GM21390 (cell line): ENCODE results near the gene AACS.
"Not testable (repeated sequence)": the region's sequence is repeated elsewhere in the genome, so short reads cannot be mapped to it uniquely, and the experiment has no call there.

Experiments
- ATAC-seq: cut with Tn5 transposase; IDR thresholded peaks from one replicate; pipeline ENCODE4 v1.9.1; 2021; ENCODE audit not compliant: unreplicated experiment

Gene AACS

DNA sequence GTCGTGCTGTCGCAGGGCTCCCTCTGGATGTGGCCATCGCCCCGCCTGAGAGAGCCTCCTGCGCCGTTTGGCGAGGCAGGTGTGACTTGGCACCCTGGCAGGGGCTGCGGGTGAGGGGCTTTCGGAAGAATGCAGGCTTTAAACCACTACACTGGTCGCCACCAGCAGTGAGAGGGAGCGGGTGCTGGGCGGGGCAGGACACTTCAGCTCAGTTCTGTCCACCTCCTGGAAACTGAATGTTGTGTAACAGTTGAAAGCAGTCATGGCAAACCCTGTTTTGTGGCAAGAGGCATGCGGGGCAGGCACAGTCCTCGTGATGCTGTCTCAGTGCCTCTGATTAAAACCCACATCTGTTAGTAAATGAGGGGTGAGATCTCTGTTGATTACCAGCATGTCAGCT, 55.9 kb downstream of the AACS start:
- no peak for ATAC-seq

DNA sequence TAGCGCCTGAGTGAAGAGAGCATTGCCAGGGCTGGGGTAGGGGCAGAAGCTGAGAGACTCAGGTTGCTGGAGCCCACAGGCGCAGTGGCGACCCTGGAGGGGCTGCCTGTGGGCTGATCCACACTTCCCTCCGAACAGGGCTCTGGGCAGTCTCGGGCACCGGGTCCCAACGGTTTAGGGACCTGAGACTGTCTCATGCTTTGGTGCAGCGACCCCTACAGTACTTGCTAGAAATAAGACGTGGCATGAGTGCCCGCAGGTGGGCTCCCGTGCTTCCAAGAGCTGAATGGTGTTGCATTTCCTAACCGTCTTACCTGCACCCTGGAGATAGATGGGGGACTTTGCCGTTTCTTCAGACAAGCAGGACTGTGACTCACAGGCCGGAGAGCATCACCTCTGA, 57.4 kb downstream of the AACS start:
- no peak for ATAC-seq

DNA sequence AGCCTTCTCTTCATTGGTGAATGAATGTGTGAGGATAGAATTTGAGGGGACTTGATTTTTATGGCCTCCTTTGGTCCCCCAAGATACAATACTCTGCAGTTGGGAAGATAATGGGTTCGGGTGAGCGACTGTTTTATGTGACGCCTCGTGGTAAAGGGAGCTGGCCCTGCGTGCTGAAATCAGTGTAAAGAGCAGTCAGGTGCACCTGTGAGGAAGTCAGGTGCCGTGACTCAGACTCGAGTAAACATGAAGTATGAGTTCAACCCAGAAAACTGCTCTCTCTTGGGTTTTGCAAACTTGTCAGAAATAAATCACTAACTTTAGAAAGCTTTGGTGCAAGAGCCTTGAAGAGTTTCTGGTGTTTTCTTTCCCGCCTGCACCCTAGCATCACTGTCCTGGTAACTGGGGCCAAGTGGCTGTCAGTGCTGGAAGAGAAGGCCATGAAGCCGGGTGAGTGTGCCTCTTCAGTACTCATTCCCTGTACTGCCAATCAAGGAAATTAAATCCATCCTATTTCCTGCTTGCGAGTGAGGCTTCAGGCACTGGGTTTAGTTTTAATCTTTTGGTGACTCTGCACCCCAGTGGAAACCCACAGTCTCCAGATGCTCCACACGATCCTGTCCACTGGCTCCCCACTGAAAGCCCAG, 59.2 kb downstream of the AACS start:
- no peak for ATAC-seq

DNA sequence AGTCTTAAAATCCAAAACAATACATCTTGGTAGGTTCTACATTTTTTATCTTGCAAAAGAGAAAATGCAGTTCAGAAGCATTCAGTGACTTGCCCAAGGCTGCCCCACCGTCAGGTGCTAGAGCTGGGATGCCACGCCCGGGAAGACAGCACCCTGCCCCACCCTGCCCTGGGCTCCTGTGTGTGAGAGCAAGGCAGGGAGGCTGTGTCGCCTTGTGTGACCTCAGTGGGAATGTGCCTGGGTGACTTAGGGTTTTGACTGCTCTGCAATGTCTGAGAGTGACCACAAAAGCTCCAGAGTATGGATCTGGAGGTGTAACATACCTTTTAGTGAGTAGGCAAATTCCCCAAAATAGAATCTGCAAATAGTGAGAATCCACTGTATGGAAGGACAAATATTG, 60.0 kb downstream of the AACS start:
- no peak for ATAC-seq

DNA sequence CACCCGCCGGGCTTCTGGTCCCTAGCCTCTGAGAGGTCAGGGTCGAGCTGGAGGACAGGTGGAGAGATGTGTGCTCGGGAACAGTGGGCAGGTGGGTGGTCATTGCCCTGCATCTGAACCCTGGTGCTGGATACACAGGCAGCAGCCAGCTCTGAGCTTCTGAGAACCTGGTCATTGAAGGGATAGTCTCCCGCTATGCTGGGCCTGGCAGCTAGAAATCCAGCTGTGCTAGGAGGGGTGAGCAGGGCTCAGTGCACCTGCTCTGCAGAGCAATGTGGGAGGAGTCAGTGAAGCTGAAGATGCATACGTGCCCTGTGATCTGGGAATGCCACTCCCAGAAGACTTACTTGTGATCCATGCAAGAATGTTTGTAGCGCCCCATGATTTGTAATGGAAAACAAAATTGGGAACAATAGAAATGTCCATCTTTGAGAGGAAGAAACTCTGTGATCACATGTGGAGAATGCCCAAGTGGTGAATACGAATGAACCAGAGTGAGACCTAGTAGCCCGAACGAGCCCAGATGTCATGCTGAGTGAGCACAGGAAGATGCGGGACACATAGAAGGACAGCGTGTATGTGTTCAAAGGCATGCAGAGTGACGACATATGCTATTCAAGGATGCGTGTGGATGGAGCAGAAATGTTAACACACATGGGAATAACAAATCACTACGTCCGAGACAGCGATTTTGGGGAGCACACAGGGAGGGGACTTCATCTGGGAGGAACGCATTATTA, 63.4 kb downstream of the AACS start:
- no peak for ATAC-seq

DNA sequence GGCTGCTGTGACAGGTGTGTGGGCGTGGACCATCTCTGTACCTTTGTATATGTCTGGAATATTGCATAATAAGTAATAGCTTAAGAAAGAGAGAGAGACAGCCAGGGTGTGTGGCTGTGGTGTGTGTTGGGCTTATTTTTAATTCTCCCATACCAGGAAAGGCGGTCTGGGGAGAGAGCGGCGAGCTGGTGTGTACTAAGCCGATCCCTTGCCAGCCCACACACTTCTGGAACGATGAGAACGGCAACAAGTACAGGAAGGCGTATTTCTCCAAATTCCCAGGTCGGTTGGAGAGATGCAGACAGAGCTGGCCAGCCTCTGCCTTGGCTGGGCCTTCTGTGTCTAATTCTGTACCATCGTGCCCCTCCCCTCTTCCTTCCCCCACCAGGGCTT, 63.9 kb downstream of the AACS start:
- ATAC-seq, result no peak

DNA sequence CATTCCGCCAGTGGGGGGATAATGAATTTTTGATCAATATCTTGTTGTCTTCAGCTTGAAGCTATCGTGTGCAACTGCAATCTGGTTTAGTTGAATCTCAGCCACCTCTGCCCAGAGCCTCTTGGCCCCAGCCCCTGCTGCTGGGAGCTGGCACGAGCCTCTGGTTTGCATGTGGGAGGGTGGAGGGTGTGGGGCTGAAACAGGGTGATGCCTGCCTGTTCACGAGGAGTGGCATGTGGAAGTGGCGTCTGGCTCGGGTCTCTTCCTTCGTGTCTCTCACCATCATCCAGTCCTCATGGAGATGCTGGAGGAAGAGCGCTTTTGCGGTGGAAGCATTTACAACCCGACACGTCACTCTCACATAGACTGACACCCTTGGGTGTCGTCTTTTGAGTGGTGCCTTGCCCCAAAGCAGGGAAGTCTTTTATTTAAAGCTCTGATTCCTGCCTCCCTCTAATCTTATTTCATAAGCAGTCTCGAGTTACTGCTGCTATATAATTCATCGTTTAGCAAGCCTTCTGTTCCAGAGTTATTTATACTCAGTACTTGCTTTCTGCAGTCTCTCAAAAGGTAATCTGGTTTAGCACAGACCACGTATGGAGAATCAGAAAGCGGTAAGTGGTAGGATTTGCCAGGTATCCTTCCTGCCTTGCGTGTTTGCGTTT, 64.5 kb downstream of the AACS start:
- ATAC-seq, result no peak

DNA sequence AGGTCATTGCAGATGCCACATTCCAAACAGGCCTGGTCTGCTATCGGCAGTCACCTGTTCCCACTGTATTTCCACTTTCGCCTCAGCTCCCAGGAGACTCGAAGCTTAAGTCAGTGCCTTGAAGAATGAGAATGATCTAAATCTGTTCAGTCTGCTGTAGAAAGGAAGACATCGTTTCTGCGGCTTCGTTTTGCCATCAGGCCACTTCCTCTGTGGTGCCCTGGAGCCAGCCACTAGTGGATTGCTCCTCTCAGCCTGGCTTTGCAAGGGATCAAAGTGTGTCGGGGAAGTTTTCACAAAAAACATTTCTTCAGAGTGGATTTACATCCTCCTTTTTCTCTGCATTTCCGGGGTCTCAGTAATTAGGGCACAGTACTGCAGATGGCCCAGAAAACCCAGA, 66.7 kb downstream of the AACS start:
- ATAC-seq, result no peak

DNA sequence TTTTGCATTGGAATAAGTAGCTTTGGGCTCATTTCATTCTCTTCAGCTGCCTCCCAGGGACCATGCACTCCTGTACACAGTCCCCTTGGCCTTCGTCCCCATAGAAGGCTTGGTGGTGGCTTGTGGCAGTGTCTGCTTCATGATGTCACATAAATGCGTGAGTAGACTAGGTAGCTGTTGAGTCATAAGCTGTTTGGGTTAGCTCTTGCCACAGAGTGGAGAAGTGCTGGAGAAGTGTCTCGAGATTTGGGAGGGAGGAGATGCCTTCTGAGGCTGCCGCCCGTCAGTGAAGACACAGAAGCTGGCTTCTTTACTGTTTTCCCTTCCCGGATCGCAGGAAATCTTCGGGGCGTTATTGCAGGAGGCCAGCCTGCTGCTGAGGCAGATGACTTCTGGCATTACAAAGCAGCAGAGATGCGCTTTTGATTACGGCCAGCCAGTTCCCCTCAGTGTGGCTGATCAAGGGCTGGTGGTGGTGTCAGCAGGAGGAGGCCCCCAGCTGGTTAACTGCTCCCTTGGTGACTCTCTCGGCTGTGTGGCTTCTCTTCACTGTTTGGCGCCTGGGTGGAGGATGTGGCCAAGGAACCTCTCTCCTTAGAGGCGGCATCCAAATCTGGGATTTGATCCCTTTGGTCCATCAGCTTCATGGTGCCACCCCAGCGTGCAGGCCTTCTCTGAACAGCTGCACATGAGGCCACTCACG, 67.6 kb downstream of the AACS start:
- no peak for ATAC-seq

DNA sequence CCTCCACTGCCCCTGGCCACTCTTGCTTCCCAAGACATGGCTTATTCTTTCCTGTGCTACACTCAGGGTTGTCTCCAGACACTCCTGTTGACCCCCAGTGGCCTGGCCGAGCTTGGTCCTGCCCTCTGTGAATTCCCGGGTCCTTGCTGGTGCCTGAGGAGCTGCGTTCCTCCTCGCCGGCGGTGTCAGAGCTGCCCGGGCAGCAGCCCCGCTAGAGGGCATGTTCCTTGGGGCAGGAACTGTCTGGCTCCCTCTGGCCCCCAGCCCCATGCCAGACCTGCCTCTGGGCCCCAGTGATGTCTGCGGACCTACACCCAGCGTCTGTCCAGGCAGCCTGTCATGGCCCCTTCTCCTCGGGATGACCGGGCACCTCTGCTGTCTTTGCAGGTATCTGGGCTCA, 68.4 kb downstream of the AACS start:
- no peak for ATAC-seq

DNA sequence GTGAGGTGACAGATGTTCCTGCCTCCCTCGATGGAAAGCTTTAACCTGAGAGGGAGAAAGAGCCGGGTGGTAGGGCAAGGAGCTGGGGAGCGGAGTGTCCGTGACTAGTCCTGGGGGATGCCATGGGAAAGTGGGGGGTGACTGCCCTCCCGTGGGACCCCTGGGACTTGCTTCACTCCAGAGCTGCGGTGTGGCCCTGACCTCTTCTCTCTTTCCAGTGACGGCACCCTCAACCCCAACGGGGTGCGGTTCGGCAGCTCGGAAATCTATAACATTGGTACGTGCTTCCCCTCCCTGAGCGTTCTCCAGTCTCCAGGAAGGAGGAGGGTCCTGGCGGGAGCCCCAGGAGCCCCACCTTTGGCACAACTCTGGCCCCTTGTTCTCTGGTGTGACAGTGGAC, 69.3 kb downstream of the AACS start:
- ATAC-seq, result no peak

DNA sequence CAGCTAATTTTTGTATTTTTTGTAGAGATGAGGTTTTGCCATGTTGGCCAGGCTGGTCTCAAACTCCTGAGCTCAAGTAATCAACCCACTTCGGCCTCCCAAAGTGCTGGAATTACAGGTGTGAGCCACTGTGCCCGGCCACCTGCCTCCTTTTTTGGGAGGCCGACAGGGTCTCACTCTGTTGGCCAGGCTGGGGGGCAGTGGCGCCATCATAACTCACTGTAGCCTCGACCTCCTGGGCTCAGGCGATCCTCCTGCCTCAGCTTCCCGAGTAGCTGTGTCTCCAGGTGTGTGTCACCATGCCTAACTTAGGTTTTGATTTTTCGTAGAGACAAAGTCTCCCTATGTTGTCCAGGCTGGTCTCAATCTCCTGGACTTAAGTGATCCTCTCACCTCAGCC, 70.7 kb downstream of the AACS start:
- ATAC-seq, result no peak

DNA sequence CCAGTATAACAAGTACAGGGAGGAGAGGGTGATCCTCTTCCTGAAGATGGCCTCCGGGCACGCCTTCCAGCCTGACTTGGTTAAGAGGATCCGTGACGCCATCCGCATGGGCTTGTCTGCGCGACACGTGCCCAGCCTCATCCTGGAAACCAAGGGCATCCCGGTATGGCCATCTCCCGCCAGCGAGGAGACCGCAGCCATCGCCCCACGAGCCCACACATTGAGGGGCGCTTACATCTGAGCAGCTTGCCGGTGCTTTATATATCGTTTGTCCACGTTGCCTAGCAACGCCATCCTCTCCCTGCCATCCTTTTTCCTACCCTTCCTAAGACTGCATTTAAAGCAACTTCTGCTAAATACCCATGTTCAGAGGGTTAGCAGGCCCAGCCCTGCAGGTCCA, 71.5 kb downstream of the AACS start:
- ATAC-seq, result no peak

DNA sequence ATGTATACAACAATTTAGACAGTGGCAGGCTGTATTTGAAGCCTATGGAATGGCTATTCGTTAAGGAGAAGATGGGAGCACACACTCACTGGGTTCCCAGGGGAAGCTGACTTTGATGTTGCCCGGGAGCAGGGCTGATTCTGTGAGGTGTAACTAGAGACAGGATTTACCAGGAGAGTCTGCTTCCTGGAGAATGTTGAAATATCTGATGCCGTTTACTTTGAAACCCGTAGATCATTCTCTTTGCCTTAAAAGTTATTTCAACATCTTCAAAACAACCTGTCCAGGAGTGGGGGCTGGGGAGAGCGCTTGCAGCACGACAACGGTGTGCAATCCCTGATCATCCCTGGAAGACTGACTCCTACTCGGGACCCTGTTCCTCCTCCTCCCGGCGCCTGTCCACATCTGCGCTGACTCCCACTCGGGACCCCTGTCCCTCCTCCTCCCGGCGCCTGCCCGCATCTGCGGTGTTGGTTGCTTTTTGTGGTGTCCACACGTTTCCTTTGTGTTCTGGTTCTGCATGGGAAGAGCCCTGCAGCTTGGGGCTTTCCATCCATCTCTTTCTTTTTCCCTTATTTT, 72.6 kb downstream of the AACS start:
- no peak for ATAC-seq

DNA sequence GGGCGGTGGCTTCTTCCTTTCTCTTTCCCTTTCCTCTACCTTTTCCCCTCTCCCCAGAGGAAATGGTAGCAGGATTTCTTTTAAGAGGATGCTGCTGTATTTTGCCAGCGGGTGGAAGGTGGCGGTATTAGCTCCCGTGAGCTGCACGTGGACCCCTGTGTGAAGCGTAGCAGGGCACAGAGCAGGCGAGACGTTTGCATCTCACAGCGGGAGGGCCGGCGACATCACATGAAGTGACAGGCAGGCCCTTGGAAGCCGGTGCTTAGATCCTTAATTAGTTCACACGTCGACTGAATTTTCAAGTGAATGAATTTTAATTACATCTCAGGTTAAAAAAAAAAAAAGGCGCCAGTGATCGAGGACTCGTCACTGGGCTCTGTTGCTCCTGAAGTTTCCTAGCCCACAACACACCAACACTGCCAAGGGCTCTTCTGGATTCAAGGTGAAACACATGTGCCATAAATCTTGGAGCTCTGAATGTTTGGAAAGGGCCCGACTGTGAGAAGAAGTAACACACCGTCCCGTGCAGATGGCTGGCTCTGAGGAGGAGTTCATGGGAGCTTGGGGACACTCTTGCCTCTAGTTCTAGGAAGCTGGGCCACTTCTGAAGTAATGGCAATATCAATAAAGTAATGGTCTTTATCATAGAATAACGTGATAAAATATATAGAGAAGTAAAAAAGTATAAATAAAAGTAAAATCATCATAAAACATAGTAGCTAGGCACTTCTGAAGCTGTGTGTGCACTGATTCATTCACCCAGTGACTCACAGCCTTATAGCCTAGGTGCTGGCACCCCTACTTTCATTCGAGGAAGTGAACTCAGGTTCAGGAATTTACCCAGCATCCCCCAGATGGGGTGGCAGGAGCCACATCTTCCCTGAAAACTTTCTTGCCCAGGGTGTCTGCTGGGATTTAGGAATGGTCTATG, 75.3 kb downstream of the AACS start:
- no peak for ATAC-seq

DNA sequence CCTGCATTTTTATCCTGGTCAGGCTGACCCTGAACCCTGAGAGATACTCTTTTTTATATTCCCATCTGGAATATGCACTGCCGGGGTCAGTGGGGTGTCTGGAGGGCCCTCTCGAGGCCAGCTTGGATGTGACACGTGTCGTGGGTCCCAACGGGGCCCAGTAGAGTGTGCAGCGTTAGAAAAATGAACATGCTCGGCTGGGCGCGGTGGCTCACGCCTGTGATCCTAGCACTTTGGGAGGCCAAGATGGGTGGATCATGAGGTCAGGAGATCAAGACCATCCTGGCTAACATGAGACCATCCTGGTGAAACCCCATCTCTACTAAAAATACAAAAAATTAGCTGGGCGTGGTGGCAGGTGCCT, 76.0 kb downstream of the AACS start:
- ATAC-seq, result not testable (repeated sequence)

DNA sequence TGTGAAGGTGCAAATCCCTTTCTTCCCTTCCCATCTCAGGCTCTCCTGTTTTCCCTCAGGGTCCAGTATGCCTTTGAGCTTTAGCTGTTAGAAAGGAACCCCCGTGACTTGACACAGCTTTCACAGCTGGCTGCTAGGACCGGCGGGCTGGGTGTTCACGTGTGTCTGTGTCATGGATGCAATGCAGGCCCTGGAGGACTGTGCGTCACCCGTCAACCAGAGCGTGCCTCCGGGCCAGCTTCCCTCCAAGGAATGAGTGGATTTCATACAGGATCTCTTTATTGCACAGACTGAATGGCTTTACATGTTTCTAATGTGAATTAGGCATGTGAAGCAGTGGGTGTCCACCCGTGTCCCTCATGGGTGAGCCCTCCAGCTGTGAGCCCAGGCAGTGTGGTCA, 77.4 kb downstream of the AACS start:
- no peak for ATAC-seq

DNA sequence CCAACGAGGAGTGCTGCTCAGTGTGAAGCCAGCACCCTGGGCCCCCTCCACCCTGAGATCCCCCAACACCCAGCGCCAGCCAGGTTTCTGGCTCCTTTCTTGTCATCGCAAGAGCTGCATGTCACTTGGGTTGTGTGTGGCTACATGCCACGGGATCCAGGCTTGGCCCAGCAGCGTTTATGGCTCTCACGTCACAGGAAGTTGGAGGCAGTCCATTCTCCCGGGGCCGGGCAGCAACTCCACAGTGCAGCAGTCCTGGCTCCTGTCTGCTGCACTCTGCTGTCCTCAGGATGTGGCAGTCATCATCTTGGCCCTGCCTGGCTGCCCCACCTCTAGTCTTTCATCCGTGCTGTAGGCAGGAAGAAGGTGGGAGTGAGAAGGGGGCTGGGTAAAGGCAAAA, 78.3 kb downstream of the AACS start:
- no peak for ATAC-seq

DNA sequence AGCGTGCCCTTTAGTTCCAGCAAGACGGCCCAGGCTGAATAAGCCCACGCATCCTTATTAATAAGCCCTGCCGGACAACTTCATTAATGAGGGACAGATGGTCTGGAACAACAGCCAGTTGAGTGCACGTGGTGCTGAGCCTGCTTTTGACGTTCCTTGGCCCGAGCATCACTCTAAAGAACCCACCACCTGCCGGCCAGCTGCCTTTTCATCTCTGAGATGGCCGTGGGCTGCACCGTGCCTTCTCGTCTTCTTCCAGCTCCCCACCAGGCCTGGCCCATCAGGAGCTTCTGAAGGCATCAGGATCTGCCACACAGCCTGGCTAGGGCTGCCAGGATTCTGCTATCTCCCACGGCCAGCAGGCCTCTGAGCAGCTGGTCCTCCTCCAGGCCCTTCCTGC, 80.0 kb downstream of the AACS start:
- ATAC-seq, result no peak

DNA sequence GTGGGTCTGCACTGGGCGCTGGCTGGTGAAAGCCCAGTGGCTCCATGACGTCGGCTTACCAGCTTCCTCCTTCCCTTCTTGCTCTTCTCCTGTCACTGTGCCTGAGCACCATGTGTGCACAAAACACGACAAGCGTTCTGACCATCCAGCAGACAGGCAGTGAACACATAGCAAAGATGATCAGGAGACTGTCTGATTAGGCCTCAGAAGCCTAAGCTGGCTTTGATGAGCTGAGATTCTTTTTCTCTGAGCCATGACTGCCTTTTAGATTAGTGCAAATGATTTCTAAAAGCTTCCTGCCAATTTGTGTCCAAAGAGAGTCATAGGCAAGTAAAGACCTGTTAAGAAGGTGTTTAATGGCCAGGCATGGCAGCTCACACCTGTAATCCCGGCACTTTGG, 83.1 kb downstream of the AACS start:
- no peak for ATAC-seq
